Measurements from ENCODE around the gene QSOX1. TPM values are rescaled to one million over a fixed set of nuclear protein-coding genes. Genes with fewer than 3 reads are reported as not detected.

Gene QSOX1
- total RNA-seq, 1 experiment from 2014 or later, result 226 TPM

DNA sequence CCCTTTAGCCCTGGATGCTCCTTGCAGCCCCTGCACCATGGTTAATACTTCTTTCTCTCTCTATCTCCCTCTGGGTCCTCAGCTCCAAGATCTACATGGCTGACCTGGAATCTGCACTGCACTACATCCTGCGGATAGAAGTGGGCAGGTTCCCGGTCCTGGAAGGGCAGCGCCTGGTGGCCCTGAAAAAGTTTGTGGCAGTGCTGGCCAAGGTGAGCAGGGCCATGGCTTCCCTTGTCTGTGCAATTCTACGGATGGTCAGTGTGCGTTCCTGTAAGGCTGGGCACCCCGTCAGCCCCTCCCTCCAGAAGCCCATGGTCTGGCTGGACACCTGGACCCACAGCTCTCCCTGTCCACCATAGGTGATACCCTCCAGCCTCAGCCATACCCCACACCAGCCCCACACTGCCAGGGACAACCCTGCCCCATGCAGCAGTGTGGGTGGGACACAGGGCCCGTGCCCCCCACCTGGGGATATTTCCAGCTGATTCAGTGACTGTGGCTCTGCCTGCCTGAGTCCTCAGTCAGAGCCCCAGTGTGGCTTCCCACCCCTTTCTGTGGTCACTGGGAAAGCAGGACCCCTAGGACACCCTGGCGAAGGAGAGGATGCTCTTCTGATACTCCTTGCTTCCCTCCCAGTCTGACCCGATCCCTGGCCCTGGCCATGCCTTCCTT, 31.4 kb downstream of the QSOX1 start:
- Histone ChIP-seq H3K36me3 (ENCODE audit: low read depth) (peaks cover 10% of the 10 kb centered on the region; the same call in 1 of the 2 replicates), H3K4me1 (replicated peaks; ENCODE audit: insufficient read depth) (no peaks in the 10 kb centered on the region), H3K79me2 (ENCODE audit: low read depth) (no peaks in the 10 kb centered on the region), H2AFZ (no peak overlapping the region), H3F3A (ENCODE audit: insufficient read depth, low read depth) (no peaks in the 10 kb centered on the region; the same call in 1 of the 2 replicates), H3K27me3 (ENCODE audit: insufficient read depth, low read depth) (no peaks in the 10 kb centered on the region), H3K9me2 (ENCODE audit: insufficient read depth) (no peaks in the 10 kb centered on the region), H3K27ac (no peak overlapping the region), H4K20me1 (ENCODE audit: insufficient read depth) (peaks cover 5% of the 10 kb centered on the region; the same call in 1 of the 2 replicates), H3K9me3 (ENCODE audit: insufficient read depth, low read depth) (no peaks in the 10 kb centered on the region), H3K4me3 (no peak overlapping the region), H3K4me2 (no peak overlapping the region)
- DNase-seq, result no peak
- intact Hi-C loops (cut with micrococcal nuclease; ENCODE audit: unreplicated experiment), result no loop called here
- BruUV-seq (replicated peaks), result no TSS peak
- no peak for TF ChIP-seq EZH2 (IDR thresholded peaks at IDR 0.05; ENCODE audit: low read depth)
- TF ChIP-seq, protein P1, sequence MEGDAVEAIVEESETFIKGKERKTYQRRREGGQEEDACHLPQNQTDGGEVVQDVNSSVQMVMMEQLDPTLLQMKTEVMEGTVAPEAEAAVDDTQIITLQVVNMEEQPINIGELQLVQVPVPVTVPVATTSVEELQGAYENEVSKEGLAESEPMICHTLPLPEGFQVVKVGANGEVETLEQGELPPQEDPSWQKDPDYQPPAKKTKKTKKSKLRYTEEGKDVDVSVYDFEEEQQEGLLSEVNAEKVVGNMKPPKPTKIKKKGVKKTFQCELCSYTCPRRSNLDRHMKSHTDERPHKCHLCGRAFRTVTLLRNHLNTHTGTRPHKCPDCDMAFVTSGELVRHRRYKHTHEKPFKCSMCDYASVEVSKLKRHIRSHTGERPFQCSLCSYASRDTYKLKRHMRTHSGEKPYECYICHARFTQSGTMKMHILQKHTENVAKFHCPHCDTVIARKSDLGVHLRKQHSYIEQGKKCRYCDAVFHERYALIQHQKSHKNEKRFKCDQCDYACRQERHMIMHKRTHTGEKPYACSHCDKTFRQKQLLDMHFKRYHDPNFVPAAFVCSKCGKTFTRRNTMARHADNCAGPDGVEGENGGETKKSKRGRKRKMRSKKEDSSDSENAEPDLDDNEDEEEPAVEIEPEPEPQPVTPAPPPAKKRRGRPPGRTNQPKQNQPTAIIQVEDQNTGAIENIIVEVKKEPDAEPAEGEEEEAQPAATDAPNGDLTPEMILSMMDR (conservative IDR thresholded peaks at IDR 0.05), result no peak
- ChIA-PET POLR2A (ENCODE audit: unreplicated experiment) (no interaction called here), CTCF (no interaction called here)

DNA sequence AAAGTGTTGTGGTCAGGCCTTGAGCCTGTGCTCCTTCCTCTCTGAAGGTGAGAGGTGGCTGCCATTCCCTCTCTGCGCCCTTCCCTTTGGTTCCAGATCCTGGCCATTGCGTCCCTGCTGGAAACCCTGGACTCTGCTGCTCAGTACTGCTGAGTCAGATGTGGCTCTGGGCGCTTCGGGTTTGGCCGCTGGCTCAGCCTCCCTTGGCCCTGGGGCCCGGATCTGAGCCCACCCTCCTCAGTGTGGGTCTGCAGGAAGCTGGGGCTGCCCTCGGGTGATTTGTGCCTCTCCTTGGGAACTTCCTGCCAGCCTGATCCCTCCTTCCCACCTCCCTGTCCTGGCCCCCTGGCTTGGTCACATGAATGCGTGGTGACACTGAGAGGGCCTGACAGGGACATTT, 32.2 kb downstream of the QSOX1 start:
- Histone ChIP-seq H3K4me3 (no peak overlapping the region), H3K79me2 (ENCODE audit: low read depth) (no peaks in the 10 kb centered on the region), H3K27ac (no peak overlapping the region), H3K4me2 (no peak overlapping the region), H3K9me3 (ENCODE audit: insufficient read depth, low read depth) (no peaks in the 10 kb centered on the region), H3F3A (ENCODE audit: insufficient read depth, low read depth) (no peaks in the 10 kb centered on the region), H2AFZ (no peak overlapping the region), H3K27me3 (ENCODE audit: insufficient read depth, low read depth) (no peaks in the 10 kb centered on the region), H3K9me2 (ENCODE audit: insufficient read depth) (no peaks in the 10 kb centered on the region), H3K4me1 (replicated peaks; ENCODE audit: insufficient read depth) (no peaks in the 10 kb centered on the region), H3K36me3 (ENCODE audit: low read depth) (peaks cover 10% of the 10 kb centered on the region; the same call in 1 of the 2 replicates), H4K20me1 (ENCODE audit: insufficient read depth) (peaks cover 5% of the 10 kb centered on the region; the same call in 1 of the 2 replicates)
- TF ChIP-seq, protein P1 (conservative IDR thresholded peaks at IDR 0.05), result no peak
- no peak for TF ChIP-seq EZH2 (IDR thresholded peaks at IDR 0.05; ENCODE audit: low read depth)
- ChIA-PET CTCF (no interaction called here), POLR2A (ENCODE audit: unreplicated experiment) (no interaction called here)
- intact Hi-C loops (cut with micrococcal nuclease; ENCODE audit: unreplicated experiment), result no loop called here
- BruUV-seq (replicated peaks), result no TSS peak
- DNase-seq, result no peak

DNA sequence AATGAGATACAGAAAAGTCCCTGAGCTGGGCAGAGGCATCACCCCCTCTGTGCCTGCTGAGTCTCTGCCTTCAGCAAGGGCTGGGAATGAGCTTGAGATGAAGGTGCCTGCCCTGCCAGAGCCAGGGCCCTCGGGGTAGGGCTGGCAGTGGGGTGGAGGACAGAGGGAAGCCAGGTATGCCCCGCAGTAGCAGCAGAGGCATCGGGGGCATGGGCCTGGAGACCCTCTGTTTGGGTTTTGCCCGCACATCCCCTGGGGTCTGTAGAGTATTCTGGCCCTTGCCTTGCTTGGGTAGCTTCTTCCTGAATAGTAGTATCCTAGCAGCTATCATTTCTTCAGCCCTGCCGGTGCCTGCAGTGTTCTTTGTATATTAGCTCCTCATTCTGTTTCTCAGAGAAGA, 33.0 kb downstream of the QSOX1 start:
- intact Hi-C loops (cut with micrococcal nuclease; ENCODE audit: unreplicated experiment), result loop anchor here (1.0 to 2.0 kb wide), 2 partner anchors 229 to 295 kb away; no protein-coding TSS in a partner anchor
- TF ChIP-seq, protein P1 (conservative IDR thresholded peaks at IDR 0.05), result no peak
- no peak for TF ChIP-seq EZH2 (IDR thresholded peaks at IDR 0.05; ENCODE audit: low read depth)
- Histone ChIP-seq H4K20me1 (ENCODE audit: insufficient read depth) (peaks cover 5% of the 10 kb centered on the region; the same call in 1 of the 2 replicates), H2AFZ (no peak overlapping the region), H3K4me2 (no peak overlapping the region), H3K27me3 (ENCODE audit: insufficient read depth, low read depth) (no peaks in the 10 kb centered on the region), H3K4me1 (replicated peaks; ENCODE audit: insufficient read depth) (no peaks in the 10 kb centered on the region), H3K9me3 (ENCODE audit: insufficient read depth, low read depth) (no peaks in the 10 kb centered on the region), H3K9me2 (ENCODE audit: insufficient read depth) (no peaks in the 10 kb centered on the region), H3K27ac (no peak overlapping the region), H3F3A (ENCODE audit: insufficient read depth, low read depth) (no peaks in the 10 kb centered on the region), H3K36me3 (ENCODE audit: low read depth) (peaks cover 10% of the 10 kb centered on the region; the same call in 1 of the 2 replicates), H3K79me2 (ENCODE audit: low read depth) (no peaks in the 10 kb centered on the region), H3K4me3 (no peak overlapping the region)
- ChIA-PET CTCF (interaction anchor here (0.6 to 1.2 kb wide), 3 partner anchors 12 to 677 kb away, joined by 3 to 6 read pairs (median 3); no protein-coding TSS in a partner anchor), POLR2A (ENCODE audit: unreplicated experiment) (no interaction called here)
- DNase-seq, result no peak
- no TSS peak for BruUV-seq (replicated peaks)
